IMR-90 (cell line): ENCODE data around the gene CLDN19. TPM values are rescaled to one million over a fixed set of nuclear protein-coding genes. Genes with fewer than 3 reads are reported as not detected.
A peak's percentile ranks its signal among the peaks of the same experiment; 100 is the strongest.

Experiments used
- ATAC-seq: fragments of 200-7000 bp; cut with Tn5 transposase; 2 replicates; pipeline ENCODE4 v1.9.1; 2020; ENCODE audit warnings: low read depth, mild to moderate bottlenecking, moderate library complexity
- BruUV-seq: library from RNA; stranded (reverse); fragments of 400-500 nt; replicated peaks from 2 replicates; lab custom pipeline; 2021; lab: Mats Ljungman, UMichigan
- CTCF ChIA-PET: fragments of 300-600 bp; formaldehyde crosslinking; extraction: SDS; loops from one replicate; lab custom pipeline; 2021; ENCODE audit warnings: antibody characterized with exemption; lab: Yijun Ruan, JAX
- POLR2A ChIA-PET: fragments of 300-600 bp; sonication (Branson Sonifier 250); formaldehyde crosslinking; loops from one replicate; lab custom pipeline; 2022; ENCODE audit warnings: antibody characterized with exemption; ENCODE audit not compliant: unreplicated experiment; lab: Charles Lee
- DNase-seq: peaks from one replicate; pipeline ENCODE4 v3.0.0; 2013
- H2AFZ ChIP-seq: replicated peaks from 2 replicates; pipeline ENCODE3; 2013; ENCODE audit warnings: low read length, mild to moderate bottlenecking; ENCODE audit not compliant: poor library complexity
- H2AK5ac ChIP-seq: 2 replicates; pipeline ENCODE4 v1.6.1; 2013; ENCODE audit warnings: low read depth, low read length, inconsistent platforms
- H2AK9ac ChIP-seq: replicated peaks from 2 replicates; pipeline ENCODE3; 2013; ENCODE audit warnings: mild to moderate bottlenecking, low read depth, low read length, moderate library complexity; ENCODE audit not compliant: poor library complexity
- H2BK120ac ChIP-seq: 2 replicates; pipeline ENCODE4 v1.6.1; 2013; ENCODE audit warnings: low read depth, low read length, inconsistent platforms
- H2BK15ac ChIP-seq: 3 replicates; pipeline ENCODE4 v1.6.1; 2013; ENCODE audit warnings: low read depth, low read length, inconsistent platforms
- H2BK20ac ChIP-seq: 2 replicates; pipeline ENCODE4 v1.6.1; 2013; ENCODE audit warnings: low read depth, mild to moderate bottlenecking, inconsistent platforms, low read length, moderate library complexity
- H2BK5ac ChIP-seq: 2 replicates; pipeline ENCODE4 v1.6.1; 2013; ENCODE audit warnings: mild to moderate bottlenecking, low read depth, low read length, inconsistent platforms; ENCODE audit not compliant: poor library complexity, severe bottlenecking
- H3K14ac ChIP-seq: replicated peaks from 2 replicates; pipeline ENCODE4 v1.6.1; 2013; ENCODE audit warnings: low read depth, low read length, inconsistent platforms
- H3K18ac ChIP-seq: 2 replicates; pipeline ENCODE4 v1.6.1; 2013; ENCODE audit warnings: low read depth, low read length, control low read depth
- H3K23ac ChIP-seq: 2 replicates; pipeline ENCODE4 v1.6.1; 2013; ENCODE audit warnings: low read depth, low read length, inconsistent platforms
- H3K27ac ChIP-seq: 2 replicates; pipeline ENCODE4 v1.5.1; 2013; ENCODE audit warnings: mild to moderate bottlenecking, control low read depth, low read length; ENCODE audit not compliant: insufficient read depth
- H3K27me3 ChIP-seq: 2 replicates; pipeline ENCODE4 v1.6.1; 2013; ENCODE audit warnings: low read length; ENCODE audit not compliant: control insufficient read depth, insufficient read depth
- H3K36me3 ChIP-seq: 2 replicates; pipeline ENCODE4 v1.6.1; 2013; ENCODE audit warnings: low read length, mixed read lengths; ENCODE audit not compliant: control insufficient read depth, insufficient read depth
- H3K4ac ChIP-seq: 2 replicates; pipeline ENCODE4 v1.6.1; 2013; ENCODE audit warnings: low read depth, low read length, inconsistent platforms
- H3K4me1 ChIP-seq: 2 replicates; pipeline ENCODE4 v1.6.1; 2013; ENCODE audit warnings: low read length, mixed read lengths; ENCODE audit not compliant: control insufficient read depth, insufficient read depth
- H3K4me2 ChIP-seq: 2 replicates; pipeline ENCODE4 v1.6.1; 2013; ENCODE audit warnings: low read depth, mild to moderate bottlenecking, control low read depth, low read length, moderate library complexity
- H3K4me3 ChIP-seq: 2 replicates; pipeline ENCODE4 v1.5.1; 2013; ENCODE audit warnings: low read depth, mild to moderate bottlenecking, control low read depth, low read length, moderate library complexity; ENCODE audit not compliant: insufficient read depth
- H3K56ac ChIP-seq: 2 replicates; pipeline ENCODE4 v1.6.1; 2013; ENCODE audit warnings: low read length, inconsistent platforms; ENCODE audit not compliant: insufficient read depth; ENCODE audit errors: extremely low read depth
- H3K79me1 ChIP-seq, 2 experiments: 2 replicates each; pipeline ENCODE4 v1.6.1; 2013; ENCODE audit warnings: low read length in 2 of 2, inconsistent platforms in 1 of 2, low read depth in 1 of 2
- H3K9ac ChIP-seq: 2 replicates; pipeline ENCODE4 v1.6.1; 2013; ENCODE audit warnings: low read depth, low read length, control low read depth
- H3K9me1 ChIP-seq: 2 replicates; pipeline ENCODE4 v1.6.1; 2013; ENCODE audit warnings: low read length, inconsistent platforms; ENCODE audit not compliant: insufficient read depth
- H3K9me3 ChIP-seq: 2 replicates; pipeline ENCODE4 v1.6.1; 2013; ENCODE audit warnings: low read length; ENCODE audit not compliant: control insufficient read depth, insufficient read depth
- H4K20me1 ChIP-seq: 2 replicates; pipeline ENCODE4 v1.6.1; 2013; ENCODE audit warnings: low read length, inconsistent platforms; ENCODE audit not compliant: insufficient read depth
- H4K5ac ChIP-seq: 2 replicates; pipeline ENCODE4 v1.6.1; 2013; ENCODE audit warnings: mild to moderate bottlenecking, low read depth, low read length, control low read depth
- H4K8ac ChIP-seq, 2 experiments: 2 replicates each; pipeline ENCODE4 v1.6.1; 2013; ENCODE audit warnings: low read depth in 2 of 2, low read length in 2 of 2, control low read depth in 1 of 2, inconsistent platforms in 1 of 2
- H4K91ac ChIP-seq: 2 replicates; pipeline ENCODE4 v1.6.1; 2013; ENCODE audit warnings: low read depth, low read length, inconsistent platforms; ENCODE audit not compliant: insufficient read depth
- MAFK ChIP-seq: IDR thresholded peaks from 2 replicates; pipeline ENCODE4 v1.6.1; 2012; ENCODE audit warnings: low read depth, low read length, improper control_type of control experiment
- NFE2L2 ChIP-seq: fragments of 150-350 bp; IDR thresholded peaks from 2 replicates; pipeline ENCODE4 v1.6.1; 2016; ENCODE audit warnings: low read depth, mild to moderate bottlenecking, low read length
- RFX5 ChIP-seq: IDR thresholded peaks from 2 replicates; pipeline ENCODE4 v1.8.0; 2012; ENCODE audit warnings: low read depth, mild to moderate bottlenecking, low read length, moderate library complexity
- SMC3 ChIP-seq: fragments of 150-350 bp; IDR thresholded peaks from 2 replicates; pipeline ENCODE4 v1.6.1; 2016; ENCODE audit warnings: low read depth, mild to moderate bottlenecking, antibody characterized with exemption, low read length, moderate library complexity
- WGBS, 2 experiments: methylation state at CpG; one replicate each; pipeline versions ENCODE4 v1.1.5 to v1.1.7; 2013; ENCODE audit warnings: missing lambda C conversion rate in 2 of 2; ENCODE audit not compliant: insufficient read length in 1 of 2; ENCODE audit errors: extremely low coverage in 2 of 2; 5-methylcytosine and 5-hydroxymethylcytosine counted together
- dilution Hi-C: fragments of 300-500 bp; cut with HindIII; formaldehyde crosslinking; loops from one replicate; pipeline ENCODE4 v1.14.3; 2018; ENCODE audit warnings: low sequenced_read_pairs; ENCODE audit not compliant: unreplicated experiment
- in situ Hi-C: fragments of 300-500 bp; cut with MboI; formaldehyde crosslinking; loops from 3 replicates; pipeline ENCODE4 v1.14.3; 2019; ENCODE audit warnings: low sequenced_read_pairs, inconsistent platforms, mixed read lengths
- intact Hi-C: fragments of 100-400 bp; cut with micrococcal nuclease; formaldehyde crosslinking; loops from 2 replicates; pipeline ENCODE4 v1.10.0; 2022
- polyA plus RNA-seq, 3 experiments: library from polyadenylated mRNA; depleted of rRNA; stranded (reverse); fragments of >200 nt; gene quantifications; 2 replicates each; pipeline ENCODE4 v1.2.3, GENCODE V29; 2012; ENCODE audit warnings: low replicate concordance in 1 of 3
- total RNA-seq: library from RNA; depleted of rRNA; stranded (reverse); fragments of >200 nt; gene quantifications from 2 replicates; pipeline ENCODE4 v1.2.3, GENCODE V29; 2012
- TF ChIP-seq, protein P1 (sequence below): fragments of 150-350 bp; IDR thresholded peaks from 2 replicates; pipeline ENCODE4 v1.6.1; 2017; ENCODE audit warnings: mild to moderate bottlenecking, antibody characterized with exemption, low read length, low read depth

Gene CLDN19
- total and polyA plus RNA-seq, 2 of the 4 experiments (the other 2 are of a cell fraction), result not detected

- dilution Hi-C loops, result no loop called here
- Histone ChIP-seq H2BK20ac (no peak overlapping the region), H2BK15ac (no peak overlapping the region), H3K79me1 (no peaks in the 10 kb centered on the region), H3K4ac (no peak overlapping the region), H3K4me2 (no peak overlapping the region), H4K8ac (no peak overlapping the region), H3K9ac (no peak overlapping the region), H3K4me1 (no peaks in the 10 kb centered on the region), H3K9me1 (no peaks in the 10 kb centered on the region), H3K23ac (no peak overlapping the region), H4K5ac (no peak overlapping the region), H2AK9ac (no peak overlapping the region), H2BK120ac (no peak overlapping the region), H4K20me1 (no peaks in the 10 kb centered on the region), H4K91ac (no peak overlapping the region), H3K9me3 (no peaks in the 10 kb centered on the region), H2AK5ac (no peak overlapping the region), H3K4me3 (no peak overlapping the region), H3K18ac (no peak overlapping the region), H2AFZ (peak overlapping the region; percentile 76), H2BK5ac (no peak overlapping the region), H3K27me3 (no peaks in the 10 kb centered on the region; the same call in 1 of the 2 replicates), H3K36me3 (no peaks in the 10 kb centered on the region), H3K56ac (no peak overlapping the region), H3K27ac (no peak overlapping the region), H3K14ac (no peak overlapping the region)
- in situ Hi-C loops, result no loop called here
- no peak for DNase-seq
- ChIA-PET POLR2A (no interaction called here), CTCF (no interaction called here)
- no TSS peak for BruUV-seq
- 73% methylated on average over 4 of the region's 5 CpGs; no CpG with 5 or more reads in 1 of the 2 experiments for WGBS, 2 experiments
- TF ChIP-seq SMC3 (no peak), RFX5 (no peak), NFE2L2 (no peak), MAFK (no peak)
- TF ChIP-seq, protein P1, sequence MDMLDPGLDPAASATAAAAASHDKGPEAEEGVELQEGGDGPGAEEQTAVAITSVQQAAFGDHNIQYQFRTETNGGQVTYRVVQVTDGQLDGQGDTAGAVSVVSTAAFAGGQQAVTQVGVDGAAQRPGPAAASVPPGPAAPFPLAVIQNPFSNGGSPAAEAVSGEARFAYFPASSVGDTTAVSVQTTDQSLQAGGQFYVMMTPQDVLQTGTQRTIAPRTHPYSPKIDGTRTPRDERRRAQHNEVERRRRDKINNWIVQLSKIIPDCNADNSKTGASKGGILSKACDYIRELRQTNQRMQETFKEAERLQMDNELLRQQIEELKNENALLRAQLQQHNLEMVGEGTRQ, result no peak
- ATAC-seq, result no peak
- intact Hi-C loops, result no loop called here
Measured at GRCh38 chr1:42737257-42737656, 2.8 kb downstream of the CLDN19 start.
